ENCODE results near the gene HIC1. TPM values are rescaled to one million over a fixed set of nuclear protein-coding genes. Genes with fewer than 3 reads are reported as not detected.

The HIC1 gene
- total and polyA plus RNA-seq, 8 donors, result 17.4 to 37.5 (median 24.6) TPM

DNA sequence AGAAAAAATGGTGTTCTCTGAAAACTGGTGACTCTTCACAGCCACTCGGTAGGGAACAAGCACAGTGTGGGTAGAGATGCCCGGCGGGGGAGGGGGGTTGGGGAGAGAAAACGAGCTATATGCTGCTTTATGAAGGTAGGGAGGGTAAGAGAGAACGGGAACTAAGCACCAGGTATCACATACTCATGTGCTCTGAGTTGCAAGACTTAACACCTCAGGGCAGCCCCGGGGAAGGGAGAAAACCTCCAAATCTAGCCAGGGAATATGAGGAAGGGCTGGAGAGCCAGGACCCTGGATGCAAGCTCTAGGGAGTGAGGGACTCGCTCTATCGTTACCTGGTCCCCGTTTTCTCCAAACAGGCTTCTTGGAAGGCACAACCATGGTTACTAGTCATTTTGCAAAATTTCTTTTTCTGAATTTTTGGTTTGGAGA lies 35.3 kb downstream of the HIC1 start:
- TF ChIP-seq, protein P1, sequence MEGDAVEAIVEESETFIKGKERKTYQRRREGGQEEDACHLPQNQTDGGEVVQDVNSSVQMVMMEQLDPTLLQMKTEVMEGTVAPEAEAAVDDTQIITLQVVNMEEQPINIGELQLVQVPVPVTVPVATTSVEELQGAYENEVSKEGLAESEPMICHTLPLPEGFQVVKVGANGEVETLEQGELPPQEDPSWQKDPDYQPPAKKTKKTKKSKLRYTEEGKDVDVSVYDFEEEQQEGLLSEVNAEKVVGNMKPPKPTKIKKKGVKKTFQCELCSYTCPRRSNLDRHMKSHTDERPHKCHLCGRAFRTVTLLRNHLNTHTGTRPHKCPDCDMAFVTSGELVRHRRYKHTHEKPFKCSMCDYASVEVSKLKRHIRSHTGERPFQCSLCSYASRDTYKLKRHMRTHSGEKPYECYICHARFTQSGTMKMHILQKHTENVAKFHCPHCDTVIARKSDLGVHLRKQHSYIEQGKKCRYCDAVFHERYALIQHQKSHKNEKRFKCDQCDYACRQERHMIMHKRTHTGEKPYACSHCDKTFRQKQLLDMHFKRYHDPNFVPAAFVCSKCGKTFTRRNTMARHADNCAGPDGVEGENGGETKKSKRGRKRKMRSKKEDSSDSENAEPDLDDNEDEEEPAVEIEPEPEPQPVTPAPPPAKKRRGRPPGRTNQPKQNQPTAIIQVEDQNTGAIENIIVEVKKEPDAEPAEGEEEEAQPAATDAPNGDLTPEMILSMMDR (IDR thresholded peaks at IDR 0.05), result no peak
- Histone ChIP-seq H3K27me3 (no peaks in the 10 kb centered on the region), H3K9me3 (no peaks in the 10 kb centered on the region), H3K4me1 (peaks cover 53 to 83% of the 10 kb centered on the region in 2 donors), H3K4me3 (peak overlapping the region in 1 of 2 donors; percentile 32), H3K27ac (peak overlapping the region; percentile 69 to 87), H3K36me3 (no peaks in the 10 kb centered on the region)
- intact Hi-C loops (cut with DNase I), result no loop called here
- ATAC-seq (no peak), DNase-seq (no peak)

DNA sequence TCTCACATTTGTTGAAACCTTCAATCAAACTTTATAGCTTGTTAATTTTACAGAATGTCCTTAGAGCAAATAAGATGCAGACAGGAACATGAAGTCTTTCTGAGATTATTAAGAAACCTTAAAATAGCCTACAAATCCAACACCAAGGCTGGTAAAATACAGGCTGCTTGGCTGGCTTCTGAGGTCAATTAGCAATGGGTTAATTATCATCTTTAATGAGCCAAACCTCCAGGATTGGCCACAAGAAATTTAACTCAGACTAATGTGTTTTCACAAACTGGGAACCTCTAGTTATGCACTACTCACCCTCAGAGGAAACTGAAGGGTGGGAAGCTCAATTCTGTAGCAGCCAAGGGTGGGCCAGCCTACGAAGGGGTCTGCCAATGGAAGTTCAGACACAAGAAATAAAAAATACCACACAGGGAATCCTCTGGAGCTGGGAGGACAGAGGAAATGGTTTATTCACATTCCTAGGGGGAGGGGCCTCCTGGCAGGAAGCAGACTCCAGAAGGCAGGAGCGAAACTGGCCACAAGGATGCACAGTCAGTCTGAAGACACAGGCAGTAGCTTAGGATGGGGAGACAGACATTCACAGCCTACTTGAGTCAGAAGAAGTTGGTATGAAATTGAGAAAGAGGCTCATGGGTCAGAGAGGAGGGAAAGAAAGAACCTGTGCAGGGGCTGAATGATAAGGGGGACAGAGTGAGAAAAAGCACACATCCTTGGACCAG lies 36.1 kb downstream of the HIC1 start:
- ATAC-seq (peak; percentile 5), DNase-seq (peak in 1 of 4 donors; percentile 87)
- H3K27ac ChIP-seq, result peak overlapping the region; percentile 20 to 87
- no peaks in the 10 kb centered on the region for H3K9me3 ChIP-seq
- TF ChIP-seq, protein P1 (IDR thresholded peaks at IDR 0.05), result peak in 1 of 2 donors; percentile 29
- H3K4me3 ChIP-seq, result no peak overlapping the region
- H3K4me1 ChIP-seq, result peaks cover 50 to 79% of the 10 kb centered on the region in 2 donors
- no peaks in the 10 kb centered on the region for H3K36me3 ChIP-seq
- intact Hi-C loops (cut with DNase I), result no loop called here
- no peaks in the 10 kb centered on the region for H3K27me3 ChIP-seq

DNA sequence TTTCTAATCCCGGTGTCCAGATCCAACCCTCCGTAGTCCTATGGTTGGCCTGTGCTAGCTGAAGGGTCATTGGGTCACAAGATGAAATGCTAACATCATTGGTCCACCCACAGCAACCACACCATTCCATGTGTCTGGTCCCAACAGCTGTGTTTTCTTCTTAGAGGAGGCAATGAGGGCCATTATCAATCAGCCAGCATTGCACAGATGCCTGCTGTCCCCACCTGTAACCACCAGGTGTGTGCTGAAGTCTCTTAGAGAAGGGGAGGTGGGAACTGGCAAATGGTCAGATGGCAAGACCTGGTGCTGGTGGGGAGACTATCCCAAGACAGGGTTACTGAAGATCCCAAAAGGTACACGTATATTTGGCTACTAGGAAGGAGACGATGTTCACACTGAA lies 37.4 kb downstream of the HIC1 start:
- Histone ChIP-seq H3K36me3 (no peaks in the 10 kb centered on the region), H3K4me3 (no peak overlapping the region), H3K27me3 (no peaks in the 10 kb centered on the region), H3K4me1 (peaks cover 48 to 66% of the 10 kb centered on the region in 2 donors), H3K27ac (peak overlapping the region in 1 of 2 donors; percentile 43), H3K9me3 (no peaks in the 10 kb centered on the region)
- intact Hi-C loops (cut with DNase I), result no loop called here
- TF ChIP-seq, protein P1 (IDR thresholded peaks at IDR 0.05), result no peak
- ATAC-seq (no peak), DNase-seq (no peak)

DNA sequence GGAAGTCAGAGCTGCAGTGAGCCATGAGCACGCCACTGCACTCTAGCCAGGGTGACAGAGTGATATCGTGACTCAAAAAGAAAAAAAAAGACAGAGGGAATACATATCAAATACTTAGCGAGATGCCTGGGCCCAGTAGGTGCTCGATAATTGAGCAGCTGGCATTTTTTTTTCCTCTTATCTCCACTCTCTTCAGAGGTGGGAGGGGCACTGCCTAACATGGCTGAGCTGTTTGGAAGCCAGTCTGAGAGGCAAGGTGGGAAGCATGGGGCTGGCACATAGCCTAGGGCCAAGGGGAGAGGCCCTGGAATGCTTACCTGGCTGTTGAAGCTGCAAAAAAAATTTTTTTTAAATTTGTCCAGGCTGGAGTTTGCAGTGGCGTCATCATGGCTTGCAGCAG lies 38.4 kb downstream of the HIC1 start:
- H3K4me3 ChIP-seq, result no peak overlapping the region
- peaks cover 37 to 55% of the 10 kb centered on the region in 2 donors for H3K4me1 ChIP-seq
- peak in 2 of 4 donors; percentile 80 to 82 for DNase-seq
- H3K36me3 ChIP-seq, result no peaks in the 10 kb centered on the region
- peak; percentile 71 for ATAC-seq
- peak overlapping the region; percentile 20 to 43 for H3K27ac ChIP-seq
- no peaks in the 10 kb centered on the region for H3K9me3 ChIP-seq
- TF ChIP-seq, protein P1 (IDR thresholded peaks at IDR 0.05), result no peak
- no peaks in the 10 kb centered on the region for H3K27me3 ChIP-seq
- intact Hi-C loops (cut with DNase I), result no loop called here

DNA sequence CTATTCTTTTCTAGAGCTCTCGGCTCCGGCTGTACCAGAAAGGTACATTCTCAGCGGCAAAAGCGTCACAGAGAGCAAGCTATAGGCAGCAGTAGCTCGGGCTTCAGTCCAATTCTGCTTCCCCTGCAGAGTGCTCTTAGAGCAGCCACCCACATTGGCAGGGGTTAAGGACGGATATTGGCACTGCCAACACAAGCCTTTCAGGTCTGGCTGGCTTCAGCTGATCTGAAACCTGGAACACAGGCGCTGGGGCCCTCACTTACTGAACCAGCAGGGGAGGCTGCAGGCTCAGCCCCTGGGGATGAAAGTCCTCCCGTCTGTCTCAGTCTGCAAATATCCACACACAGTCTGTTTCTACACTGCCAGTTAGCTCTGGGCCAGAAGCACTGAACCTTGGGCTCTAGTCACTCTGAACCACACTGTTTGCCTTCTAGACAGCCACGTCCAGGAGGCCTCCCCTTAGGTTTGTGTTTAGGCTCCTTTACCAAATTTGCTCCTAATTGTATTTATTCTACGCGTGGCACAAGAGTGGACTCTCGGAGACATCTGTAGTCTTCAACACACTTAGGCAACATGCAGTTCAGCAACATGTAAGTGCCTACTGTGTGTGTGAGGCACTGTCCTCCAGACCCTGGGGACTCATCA lies 40.1 kb downstream of the HIC1 start:
- DNase-seq (peak in 2 of 4 donors; percentile 81 to 86), ATAC-seq (peak; percentile 83)
- Histone ChIP-seq H3K36me3 (no peaks in the 10 kb centered on the region), H3K27ac (peak overlapping the region in 1 of 2 donors; percentile 57), H3K9me3 (no peaks in the 10 kb centered on the region), H3K4me3 (no peak overlapping the region), H3K27me3 (no peaks in the 10 kb centered on the region), H3K4me1 (peaks cover 20 to 39% of the 10 kb centered on the region in 2 donors)
- intact Hi-C loops (cut with DNase I), result no loop called here
- TF ChIP-seq, protein P1 (IDR thresholded peaks at IDR 0.05), result peak; percentile 18 to 56
